ENCODE data around the gene LRRC8D. TPM values are rescaled to one million over a fixed set of nuclear protein-coding genes. Genes with fewer than 3 reads are reported as not detected.

Gene LRRC8D
- total and polyA plus RNA-seq, 2 experiments from 2014 or later = 23.6 to 48.8 TPM

- TF ChIP-seq ZNF462 (CRISPR knock-in tag; IDR thresholded peaks at IDR 0.05) (no peak), EZH2 (IDR thresholded peaks at IDR 0.05; ENCODE audit: low read depth, unreplicated experiment) (no peak)
Measured at GRCh38 chr1:89809556-89809955, 11.3 kb upstream of the LRRC8D start (continued).

DNA sequence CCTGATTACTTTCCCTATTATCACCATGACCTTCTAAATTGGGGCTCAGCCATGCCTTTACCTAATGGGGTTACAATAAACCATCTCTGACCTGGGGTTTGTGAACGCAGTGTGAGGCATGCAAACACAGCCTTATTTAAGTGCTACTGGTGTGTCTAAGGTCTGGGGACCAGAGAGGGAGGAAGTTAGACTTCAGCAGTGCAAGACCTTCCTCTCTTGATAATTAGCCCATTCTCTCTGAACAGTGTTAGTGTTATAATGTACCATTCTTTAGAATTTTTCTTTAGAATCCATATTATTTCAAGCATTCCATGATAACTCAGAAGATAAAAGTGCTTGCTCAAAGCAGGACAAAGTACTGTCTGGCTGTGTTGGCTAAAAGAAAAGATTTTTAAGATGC, 10.5 kb upstream of the LRRC8D start:
- H3K27ac ChIP-seq (ENCODE audit: low read depth) = no peak overlapping the region
- Mint-ChIP-seq H3K4me3 (no peak overlapping the region), H3K9me3 (no peaks in the 10 kb centered on the region), H3K27me3 (ENCODE audit: insufficient read depth, low read depth, poor library complexity) (peaks cover 4% of the 10 kb centered on the region), H3K27ac (no peak overlapping the region), H3K4me1 (peaks cover 21% of the 10 kb centered on the region), H3K36me3 (ENCODE audit: low read depth) (no peaks in the 10 kb centered on the region)
- no peak overlapping the region for H2AFZ ChIP-seq
- H3K4me1 ChIP-seq (ENCODE audit: insufficient read depth) = peaks cover 12% of the 10 kb centered on the region
- H3K27me3 ChIP-seq (ENCODE audit: insufficient read depth) = no peaks in the 10 kb centered on the region
- no peaks in the 10 kb centered on the region for H3F3A ChIP-seq (replicated peaks; ENCODE audit: low read depth)
- H3K36me3 ChIP-seq (ENCODE audit: insufficient read depth) = no peaks in the 10 kb centered on the region
- DNase-seq (ENCODE audit: low spot score) = no peak
- no peaks in the 10 kb centered on the region for H3K9me2 ChIP-seq (ENCODE audit: insufficient read depth)
- H4K20me1 ChIP-seq (replicated peaks; ENCODE audit: insufficient read depth) = no peaks in the 10 kb centered on the region; the same call in 1 of the 2 replicates
- ATAC-seq = no peak
- no peak overlapping the region for H3K4me2 ChIP-seq
- H3K4me3 ChIP-seq = no peak overlapping the region
- no peaks in the 10 kb centered on the region for H3K79me2 ChIP-seq (replicated peaks; ENCODE audit: insufficient read depth)
- no peak for TF ChIP-seq STAT1 (IDR thresholded peaks at IDR 0.05; ENCODE audit: unreplicated experiment)
- no peak for TF ChIP-seq ZNF331 (CRISPR knock-in tag; IDR thresholded peaks at IDR 0.05; ENCODE audit: low read depth)
- TF ChIP-seq ZNF114 (CRISPR knock-in tag; IDR thresholded peaks at IDR 0.05) = no peak
- TF ChIP-seq, protein P1, sequence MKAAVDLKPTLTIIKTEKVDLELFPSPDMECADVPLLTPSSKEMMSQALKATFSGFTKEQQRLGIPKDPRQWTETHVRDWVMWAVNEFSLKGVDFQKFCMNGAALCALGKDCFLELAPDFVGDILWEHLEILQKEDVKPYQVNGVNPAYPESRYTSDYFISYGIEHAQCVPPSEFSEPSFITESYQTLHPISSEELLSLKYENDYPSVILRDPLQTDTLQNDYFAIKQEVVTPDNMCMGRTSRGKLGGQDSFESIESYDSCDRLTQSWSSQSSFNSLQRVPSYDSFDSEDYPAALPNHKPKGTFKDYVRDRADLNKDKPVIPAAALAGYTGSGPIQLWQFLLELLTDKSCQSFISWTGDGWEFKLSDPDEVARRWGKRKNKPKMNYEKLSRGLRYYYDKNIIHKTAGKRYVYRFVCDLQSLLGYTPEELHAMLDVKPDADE (IDR thresholded peaks at IDR 0.05) = no peak
- TF ChIP-seq ZNF462 (CRISPR knock-in tag; IDR thresholded peaks at IDR 0.05) = no peak
- TF ChIP-seq JUNB (IDR thresholded peaks at IDR 0.05; ENCODE audit: unreplicated experiment) = no peak
- TF ChIP-seq NANOG (IDR thresholded peaks at IDR 0.05; ENCODE audit: borderline replicate concordance) = no peak
- no peak for TF ChIP-seq CREB1 (CRISPR knock-in tag; IDR thresholded peaks at IDR 0.05; ENCODE audit: low read depth)
